Fibroblast of skin of left quadriceps (primary cell): Measurements from ENCODE around the gene RNF40.

ENCODE experiments used
- DNase-seq, 2 experiments: peaks; one replicate each; pipeline ENCODE4 v3.0.0-alpha.2; 2013; ENCODE audit warnings: low read depth in 2 of 2

Gene RNF40

GRCh38 chr16:30761928-30762902 lies at the start of gene RNF40, which contains the start of gene CFAP119:
TSS of gene RNF40 (plus strand) at chr16:30762322. CDS start at chr16:30762546, 224 bp downstream.
TSS of gene CFAP119 (minus strand) at chr16:30762062. CDS start at chr16:30761748, 314 bp downstream.
- DNase-seq = peak; percentile 95

DNA sequence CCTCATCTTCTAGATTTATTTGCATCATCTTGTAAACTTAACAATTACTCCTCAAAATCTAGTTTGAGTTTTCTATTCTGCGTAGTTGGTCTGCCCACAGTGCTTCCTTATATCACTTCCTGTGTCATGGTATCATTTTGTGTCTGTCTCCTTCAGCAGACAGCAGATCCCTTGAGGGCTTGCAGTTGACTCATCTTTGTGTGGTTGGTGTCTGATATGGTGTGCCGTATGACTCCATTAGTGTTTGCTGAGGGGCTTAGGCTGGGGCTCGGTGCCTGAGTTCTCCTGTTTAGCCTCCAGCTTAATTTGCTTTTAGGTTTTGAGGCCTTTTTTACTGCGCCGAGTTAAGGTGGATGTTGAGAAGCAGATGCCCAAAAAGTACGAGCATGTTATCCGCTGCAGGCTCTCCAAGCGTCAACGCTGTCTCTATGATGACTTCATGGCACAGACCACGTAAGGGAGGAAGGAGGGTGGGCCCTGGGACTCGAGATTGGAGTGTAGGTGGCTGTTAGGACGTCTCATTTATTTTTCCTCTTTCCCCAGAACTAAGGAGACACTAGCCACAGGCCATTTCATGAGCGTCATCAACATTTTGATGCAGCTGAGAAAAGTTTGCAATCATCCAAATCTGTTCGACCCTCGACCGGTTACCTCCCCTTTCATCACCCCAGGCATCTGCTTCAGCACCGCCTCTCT lies 46.2 kb upstream of the RNF40 start:
- no peak for DNase-seq

- DNase-seq = no peak
Observed at GRCh38 chr16:30720086-30720485, 42.0 kb upstream of the RNF40 start.

DNA sequence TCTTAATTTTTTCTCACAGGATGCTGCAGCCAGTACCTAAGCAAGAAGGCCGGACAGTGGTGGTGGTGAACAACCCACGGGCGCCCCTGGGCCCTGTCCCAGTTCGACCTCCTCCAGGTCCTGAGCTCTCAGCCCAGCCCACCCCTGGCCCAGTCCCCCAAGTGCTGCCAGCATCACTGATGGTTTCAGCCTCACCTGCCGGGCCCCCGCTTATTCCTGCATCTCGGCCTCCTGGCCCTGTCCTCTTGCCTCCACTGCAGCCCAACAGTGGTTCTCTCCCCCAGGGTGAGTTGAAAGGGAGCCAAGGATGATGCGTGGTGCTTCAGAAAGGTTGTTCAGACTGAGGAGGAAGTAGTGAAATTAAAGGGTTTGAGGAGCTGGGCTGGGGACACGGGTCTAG lies 41.4 kb upstream of the RNF40 start:
- DNase-seq = no peak

DNA sequence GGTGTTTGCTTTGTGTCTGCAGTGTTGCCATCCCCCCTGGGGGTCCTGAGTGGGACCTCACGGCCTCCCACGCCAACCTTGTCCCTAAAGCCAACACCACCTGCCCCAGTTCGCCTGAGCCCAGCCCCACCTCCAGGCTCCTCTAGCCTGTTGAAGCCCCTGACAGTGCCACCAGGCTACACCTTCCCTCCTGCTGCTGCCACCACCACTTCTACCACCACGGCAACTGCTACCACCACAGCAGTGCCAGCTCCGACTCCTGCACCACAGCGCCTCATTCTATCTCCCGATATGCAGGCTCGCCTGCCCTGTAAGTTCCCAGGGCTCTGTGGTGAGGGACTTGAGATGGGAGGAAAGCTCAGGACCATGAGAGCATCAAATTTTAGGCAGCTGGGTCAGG lies 41.0 kb upstream of the RNF40 start:
- no peak for DNase-seq

GRCh38 chr16:30721606-30722005 lies 40.5 kb upstream of the RNF40 start:
- peak; percentile 39 to 40 for DNase-seq

DNA sequence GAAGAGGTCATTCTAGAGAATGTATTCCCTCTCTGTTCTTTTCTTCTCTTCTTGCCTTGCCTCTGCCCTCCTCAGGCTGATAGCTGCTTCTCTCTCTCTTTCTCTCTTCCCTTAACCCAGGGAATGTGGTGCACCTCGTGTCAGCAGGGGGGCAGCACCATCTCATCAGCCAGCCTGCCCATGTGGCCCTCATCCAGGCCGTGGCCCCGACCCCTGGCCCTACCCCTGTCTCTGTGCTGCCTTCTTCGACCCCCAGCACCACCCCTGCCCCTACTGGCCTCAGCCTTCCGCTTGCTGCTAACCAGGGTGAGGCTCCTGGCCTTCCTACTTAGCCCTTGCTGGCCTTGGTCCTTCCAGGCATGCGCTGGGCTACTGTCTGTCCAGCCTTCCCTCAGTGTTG lies 39.7 kb upstream of the RNF40 start:
- DNase-seq = no peak

DNA sequence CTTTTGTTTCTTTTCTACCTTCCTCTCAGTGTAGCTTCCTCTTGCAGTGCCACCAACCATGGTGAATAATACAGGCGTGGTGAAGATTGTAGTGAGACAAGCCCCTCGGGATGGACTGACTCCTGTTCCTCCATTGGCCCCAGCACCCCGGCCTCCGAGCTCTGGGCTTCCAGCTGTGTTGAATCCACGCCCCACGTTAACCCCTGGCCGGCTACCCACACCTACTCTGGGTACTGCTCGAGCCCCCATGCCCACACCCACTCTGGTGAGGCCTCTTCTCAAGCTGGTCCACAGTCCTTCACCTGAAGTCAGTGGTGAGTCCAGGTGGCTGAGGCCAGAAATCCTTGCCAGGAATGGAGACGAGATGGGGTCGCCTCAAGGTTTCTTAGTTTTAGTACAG lies 39.2 kb upstream of the RNF40 start:
- DNase-seq = no peak

DNA sequence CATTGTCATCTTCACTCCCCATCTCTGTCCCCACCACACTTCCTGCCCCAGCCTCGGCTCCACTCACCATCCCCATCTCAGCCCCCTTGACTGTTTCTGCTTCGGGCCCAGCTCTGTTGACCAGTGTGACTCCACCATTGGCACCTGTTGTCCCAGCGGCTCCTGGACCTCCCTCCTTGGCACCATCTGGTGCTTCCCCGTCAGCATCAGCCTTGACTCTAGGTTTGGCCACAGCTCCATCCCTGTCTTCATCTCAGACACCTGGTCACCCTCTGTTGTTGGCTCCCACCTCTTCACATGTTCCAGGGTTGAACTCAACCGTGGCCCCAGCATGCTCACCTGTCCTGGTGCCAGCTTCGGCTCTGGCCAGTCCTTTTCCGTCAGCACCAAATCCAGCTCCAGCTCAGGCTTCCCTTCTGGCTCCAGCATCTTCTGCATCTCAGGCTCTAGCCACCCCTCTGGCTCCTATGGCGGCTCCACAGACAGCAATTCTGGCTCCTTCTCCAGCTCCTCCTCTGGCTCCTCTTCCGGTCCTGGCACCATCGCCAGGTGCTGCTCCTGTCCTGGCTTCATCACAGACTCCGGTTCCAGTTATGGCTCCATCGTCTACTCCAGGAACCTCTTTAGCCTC lies 38.3 kb upstream of the RNF40 start:
- DNase-seq = no peak

DNA sequence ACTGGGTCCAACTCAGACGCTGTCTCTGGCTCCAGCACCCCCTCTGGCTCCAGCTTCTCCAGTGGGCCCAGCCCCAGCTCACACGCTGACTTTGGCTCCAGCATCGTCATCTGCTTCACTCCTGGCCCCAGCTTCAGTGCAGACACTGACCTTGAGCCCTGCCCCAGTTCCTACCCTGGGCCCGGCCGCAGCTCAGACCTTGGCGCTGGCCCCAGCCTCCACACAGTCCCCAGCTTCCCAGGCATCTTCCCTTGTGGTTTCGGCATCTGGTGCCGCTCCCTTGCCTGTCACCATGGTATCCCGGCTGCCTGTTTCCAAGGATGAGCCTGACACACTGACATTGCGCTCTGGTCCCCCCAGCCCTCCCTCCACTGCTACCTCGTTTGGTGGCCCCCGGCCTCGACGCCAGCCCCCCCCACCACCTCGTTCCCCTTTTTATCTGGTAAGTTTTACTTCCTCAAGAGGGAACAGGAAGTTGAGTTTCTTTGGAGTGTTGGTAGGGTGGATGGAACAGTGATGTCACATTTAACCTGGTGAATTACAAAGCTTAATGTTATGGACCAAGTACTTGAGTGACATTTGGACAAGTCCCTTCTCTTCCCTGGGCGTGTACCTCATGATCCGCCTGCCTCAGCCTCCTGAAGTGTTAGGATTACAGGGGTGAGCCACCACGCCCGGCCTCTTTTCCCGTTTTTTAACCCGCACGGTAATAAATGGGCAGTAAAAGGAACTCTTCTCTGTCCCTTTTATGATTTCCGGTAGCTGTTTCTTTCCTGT lies 37.3 kb upstream of the RNF40 start:
- no peak for DNase-seq

- DNase-seq = no peak
Observed at GRCh38 chr16:30725418-30725792, 36.7 kb upstream of the RNF40 start.

GRCh38 chr16:30728321-30728720 lies 33.8 kb upstream of the RNF40 start:
- no peak for DNase-seq

DNA sequence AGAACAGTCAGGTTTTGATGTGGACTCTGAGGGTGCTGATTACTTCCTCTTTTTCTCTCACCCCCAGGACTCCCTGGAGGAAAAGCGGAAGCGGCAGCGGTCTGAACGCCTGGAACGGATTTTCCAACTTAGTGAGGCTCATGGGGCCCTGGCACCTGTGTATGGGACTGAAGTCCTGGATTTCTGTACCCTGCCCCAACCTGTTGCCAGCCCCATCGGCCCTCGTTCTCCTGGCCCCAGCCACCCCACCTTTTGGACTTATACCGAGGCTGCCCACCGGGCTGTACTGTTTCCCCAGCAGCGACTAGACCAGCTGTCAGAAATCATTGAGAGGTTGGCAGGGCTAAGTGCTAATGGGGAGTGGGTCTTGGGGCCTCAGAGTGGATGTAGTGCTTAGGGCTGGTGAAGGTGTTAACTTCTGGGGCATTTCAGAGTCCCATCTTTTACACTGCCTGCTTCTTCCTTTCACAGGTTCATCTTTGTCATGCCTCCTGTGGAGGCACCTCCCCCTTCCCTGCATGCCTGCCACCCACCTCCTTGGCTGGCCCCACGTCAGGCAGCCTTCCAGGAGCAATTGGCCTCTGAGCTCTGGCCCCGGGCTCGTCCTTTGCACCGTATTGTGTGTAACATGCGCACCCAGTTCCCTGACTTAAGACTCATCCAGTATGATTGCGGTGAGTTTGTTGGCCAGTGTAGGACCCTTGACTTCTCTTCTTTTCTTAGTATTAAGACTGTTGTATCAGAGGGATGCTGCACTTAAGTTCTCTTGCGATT lies 33.0 kb upstream of the RNF40 start:
- DNase-seq = no peak

DNA sequence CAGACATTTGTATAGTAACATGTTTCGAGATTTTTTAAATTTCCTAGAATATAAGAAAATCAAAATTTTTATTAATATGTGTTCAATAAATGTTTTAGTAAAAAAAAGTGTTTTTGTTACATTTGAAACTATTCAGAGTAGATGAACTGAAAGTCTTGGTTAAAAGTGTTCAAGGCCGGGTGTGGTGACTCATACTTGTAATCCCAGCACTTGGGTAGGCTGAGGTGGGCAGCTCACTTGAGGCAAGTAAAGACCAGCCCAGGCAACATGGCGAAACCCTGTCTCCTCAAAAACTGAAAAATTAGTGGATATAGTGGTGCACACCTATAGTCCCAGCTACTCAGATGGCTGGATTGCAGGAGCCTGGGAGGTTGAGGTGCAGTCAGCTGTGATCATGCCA lies 30.7 kb upstream of the RNF40 start:
- DNase-seq = no peak

GRCh38 chr16:30736995-30737793 lies 24.9 kb upstream of the RNF40 start:
- no peak for DNase-seq

DNA sequence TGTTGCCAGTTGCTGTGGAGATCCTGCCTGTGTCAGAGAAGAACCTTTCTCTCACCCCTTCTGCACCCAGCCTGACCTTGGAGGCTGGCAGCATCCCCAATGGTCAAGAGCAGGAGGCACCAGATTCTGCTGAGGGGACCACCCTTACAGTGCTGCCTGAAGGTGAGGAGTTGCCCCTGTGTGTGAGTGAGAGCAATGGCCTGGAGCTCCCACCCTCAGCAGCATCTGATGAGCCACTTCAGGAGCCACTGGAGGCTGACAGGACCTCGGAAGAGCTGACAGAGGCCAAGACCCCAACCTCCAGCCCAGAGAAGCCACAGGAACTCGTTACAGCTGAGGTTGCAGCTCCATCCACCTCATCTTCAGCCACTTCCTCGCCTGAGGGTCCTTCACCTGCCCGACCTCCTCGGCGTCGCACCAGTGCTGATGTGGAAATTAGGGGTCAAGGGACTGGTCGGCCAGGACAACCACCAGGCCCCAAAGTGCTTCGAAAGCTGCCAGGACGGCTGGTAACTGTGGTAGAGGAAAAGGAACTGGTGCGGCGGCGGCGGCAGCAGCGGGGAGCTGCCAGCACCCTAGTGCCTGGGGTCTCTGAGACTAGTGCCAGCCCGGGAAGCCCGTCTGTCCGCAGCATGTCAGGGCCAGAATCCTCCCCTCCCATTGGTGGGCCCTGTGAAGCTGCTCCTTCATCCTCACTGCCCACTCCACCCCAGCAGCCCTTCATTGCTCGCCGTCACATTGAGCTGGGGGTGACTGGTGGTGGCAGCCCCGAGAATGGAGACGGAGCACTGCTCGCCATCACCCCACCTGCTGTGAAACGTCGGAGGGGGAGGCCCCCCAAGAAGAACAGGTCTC lies 24.1 kb upstream of the RNF40 start:
- DNase-seq = no peak

- no peak for DNase-seq
Observed at GRCh38 chr16:30738984-30739951, 22.9 kb upstream of the RNF40 start.
